Mononuclear cell (primary cell): ENCODE data around the gene ZNF319. TPM values are rescaled to one million over a fixed set of nuclear protein-coding genes. Genes with fewer than 3 reads are reported as not detected.

Experiments used
- H3K27me3 ChIP-seq: 2 replicates; pipeline ENCODE4 v1.6.0; 2011; ENCODE audit warnings: low read length, control low read depth; ENCODE audit not compliant: insufficient read depth
- H3K4me1 ChIP-seq: 2 replicates; pipeline ENCODE4 v1.5.1; 2011; ENCODE audit warnings: mild to moderate bottlenecking, low read length, control low read depth; ENCODE audit not compliant: insufficient read depth
- H3K4me3 ChIP-seq: 2 replicates; pipeline ENCODE4 v1.5.1; 2011; ENCODE audit warnings: mild to moderate bottlenecking, low read length, moderate library complexity
- H3K9me3 ChIP-seq: 2 replicates; pipeline ENCODE4 v1.5.1; 2011; ENCODE audit warnings: low read depth, mild to moderate bottlenecking, control low read depth, low read length
- total RNA-seq: library from RNA; depleted of rRNA; stranded (reverse); fragments of >200 nt; gene quantifications from one replicate; pipeline ENCODE4 v1.2.3, GENCODE V29; 2012

The ZNF319 gene
- total RNA-seq, 1 donor = 5.7 TPM

DNA sequence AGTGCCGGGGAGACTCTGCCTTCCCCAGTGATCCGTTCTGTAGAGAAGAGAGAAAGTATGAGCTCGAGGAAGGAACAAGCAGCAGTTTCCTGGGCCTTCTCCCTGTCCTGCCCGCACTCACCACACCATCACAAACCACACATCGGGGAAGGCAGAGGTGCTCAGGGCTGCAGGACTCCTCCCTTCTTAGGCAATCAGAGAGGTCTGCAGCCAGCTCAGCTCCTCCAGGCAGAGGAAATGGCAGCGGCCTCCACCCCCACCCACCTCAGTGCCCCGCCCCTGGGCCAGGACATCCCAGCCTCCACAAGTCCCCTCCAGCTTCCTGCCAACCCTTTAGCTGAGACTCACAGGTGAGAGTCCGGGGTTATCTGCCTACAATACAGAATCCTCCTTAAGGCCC lies 2.0 kb downstream of the ZNF319 start:
- H3K9me3 ChIP-seq = no peaks in the 10 kb centered on the region
- peaks cover 77% of the 10 kb centered on the region for H3K4me1 ChIP-seq
- H3K27me3 ChIP-seq = no peaks in the 10 kb centered on the region
- no peak overlapping the region for H3K4me3 ChIP-seq

DNA sequence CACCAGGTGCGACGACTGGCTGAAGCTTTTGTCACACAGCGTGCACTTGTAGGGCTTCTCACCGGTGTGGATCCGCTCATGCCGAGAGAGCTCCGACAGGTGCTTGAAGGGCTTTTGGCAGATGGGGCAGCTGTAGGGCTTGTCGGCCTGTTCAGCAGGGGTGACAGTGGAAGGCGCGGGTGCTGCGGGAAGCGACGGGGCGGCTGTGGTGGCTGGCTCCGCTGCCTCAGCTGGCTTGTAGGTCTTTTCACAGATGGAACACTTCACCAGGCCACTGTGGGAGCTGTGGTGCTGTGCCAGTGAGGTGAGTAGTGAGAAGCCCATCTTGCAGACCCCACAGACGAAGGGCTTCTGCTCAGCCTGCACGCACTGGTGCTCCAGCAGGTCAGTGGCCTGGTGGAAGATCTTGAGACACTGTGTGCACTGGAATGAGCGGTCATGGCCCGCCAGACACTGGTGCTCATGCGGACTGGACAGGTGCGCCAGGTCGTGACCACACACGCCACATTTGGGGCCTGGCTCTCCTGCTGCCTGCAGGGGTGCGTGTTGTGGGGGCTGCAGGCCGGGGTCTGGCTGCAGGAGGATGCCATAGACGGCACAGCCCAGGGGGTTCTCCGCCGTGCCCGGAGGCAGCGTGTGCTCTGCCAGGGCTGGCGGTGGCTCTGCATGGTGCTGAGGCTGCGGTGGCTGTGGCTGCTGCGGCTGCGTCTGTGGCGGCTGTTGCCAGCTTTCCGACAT lies 2.8 kb downstream of the ZNF319 start:
- Histone ChIP-seq H3K4me3 (no peak overlapping the region), H3K9me3 (no peaks in the 10 kb centered on the region), H3K27me3 (no peaks in the 10 kb centered on the region), H3K4me1 (peaks cover 75% of the 10 kb centered on the region)

DNA sequence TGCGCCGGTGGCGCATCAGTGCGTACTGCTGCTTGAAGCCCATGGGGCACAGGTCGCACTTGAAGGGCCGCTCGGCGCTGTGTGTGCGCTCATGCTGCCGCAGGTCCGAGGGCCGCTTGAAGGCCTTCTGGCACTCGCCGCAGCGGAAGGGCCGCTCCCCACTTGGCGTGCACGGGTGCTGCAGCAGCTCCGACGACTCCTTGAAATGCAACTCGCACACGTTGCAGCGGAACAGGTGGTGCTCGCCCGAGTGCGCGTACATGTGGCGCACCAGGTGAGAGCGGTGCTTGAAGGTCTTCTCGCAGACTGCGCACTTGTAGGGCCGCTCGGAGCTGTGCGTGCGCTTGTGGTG lies 3.3 kb downstream of the ZNF319 start:
- H3K4me1 ChIP-seq = peaks cover 73% of the 10 kb centered on the region
- H3K4me3 ChIP-seq = no peak overlapping the region
- no peaks in the 10 kb centered on the region for H3K9me3 ChIP-seq
- H3K27me3 ChIP-seq = no peaks in the 10 kb centered on the region

DNA sequence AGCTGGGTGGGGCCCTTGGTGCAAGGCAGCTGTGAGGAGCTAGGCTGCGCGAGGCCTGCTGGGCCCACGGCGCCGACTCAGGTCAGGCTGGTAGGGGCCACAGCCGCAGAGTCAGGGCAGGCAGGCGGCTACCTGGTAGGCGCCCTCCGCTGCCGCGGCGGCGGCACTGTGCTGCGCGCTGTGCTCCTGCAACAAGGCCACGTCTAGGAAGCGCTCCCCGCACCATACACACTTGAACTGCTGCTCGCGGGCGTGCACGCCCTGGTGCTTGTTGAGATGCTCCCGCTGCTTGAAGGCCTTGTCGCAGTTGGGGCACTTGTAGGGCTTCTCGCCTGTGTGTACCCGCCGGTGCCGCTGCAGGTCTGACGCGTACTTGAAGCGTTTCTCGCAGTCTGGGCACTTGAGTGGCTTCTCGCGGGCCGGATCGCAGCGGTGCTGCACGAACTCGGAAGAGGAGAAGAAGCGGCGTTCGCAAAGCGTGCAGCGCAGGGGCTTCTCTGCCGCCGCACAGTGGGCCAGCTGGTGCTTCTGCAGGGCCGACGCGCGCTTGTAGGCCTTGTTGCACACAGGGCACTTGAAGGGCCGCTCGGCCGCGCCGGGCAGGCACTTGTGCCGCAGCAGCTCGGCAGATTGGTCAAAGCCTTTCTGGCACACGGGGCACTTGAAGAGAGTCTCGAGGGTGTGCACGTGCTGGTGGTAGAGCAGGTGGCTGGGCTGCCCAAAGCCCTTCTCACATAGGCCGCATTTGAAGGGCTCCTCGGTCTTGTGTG lies 3.9 kb downstream of the ZNF319 start:
- Histone ChIP-seq H3K9me3 (no peaks in the 10 kb centered on the region), H3K27me3 (no peaks in the 10 kb centered on the region), H3K4me3 (no peak overlapping the region), H3K4me1 (peaks cover 67% of the 10 kb centered on the region)

DNA sequence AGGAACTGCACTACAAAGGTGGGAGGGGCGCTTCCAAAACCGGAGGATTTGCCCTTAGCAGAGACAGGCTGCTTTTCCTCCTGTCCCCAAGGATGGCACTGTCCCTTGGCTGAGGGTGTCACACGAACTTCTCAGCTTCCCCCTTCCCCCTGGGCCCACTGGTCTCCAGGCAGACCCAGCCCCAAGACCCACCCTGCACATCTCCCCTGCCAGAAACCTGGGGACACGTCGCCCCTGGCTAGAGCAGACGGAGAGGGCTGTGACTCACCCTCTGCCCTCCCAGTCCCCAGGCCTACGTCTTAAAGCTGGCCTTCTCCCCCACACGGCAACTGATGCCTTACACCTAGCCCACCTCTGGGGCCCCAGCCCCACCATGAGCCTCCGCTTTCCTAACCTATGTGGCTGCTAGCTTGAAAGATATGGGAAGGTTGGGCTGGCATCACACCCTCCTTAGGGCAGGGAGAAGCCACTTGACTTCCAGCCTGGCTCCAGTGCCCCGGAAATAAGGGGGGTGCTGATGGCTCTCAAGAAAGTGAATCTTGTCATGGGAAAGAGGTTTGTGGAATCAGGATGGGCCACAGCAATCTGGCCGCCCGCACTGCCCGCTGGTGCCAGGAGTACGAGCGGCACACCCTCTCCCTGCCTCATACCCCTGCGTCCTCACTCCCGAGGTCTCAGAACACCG lies 4.6 kb downstream of the ZNF319 start:
- Histone ChIP-seq H3K27me3 (no peaks in the 10 kb centered on the region), H3K4me1 (peaks cover 66% of the 10 kb centered on the region), H3K4me3 (no peak overlapping the region), H3K9me3 (no peaks in the 10 kb centered on the region)

DNA sequence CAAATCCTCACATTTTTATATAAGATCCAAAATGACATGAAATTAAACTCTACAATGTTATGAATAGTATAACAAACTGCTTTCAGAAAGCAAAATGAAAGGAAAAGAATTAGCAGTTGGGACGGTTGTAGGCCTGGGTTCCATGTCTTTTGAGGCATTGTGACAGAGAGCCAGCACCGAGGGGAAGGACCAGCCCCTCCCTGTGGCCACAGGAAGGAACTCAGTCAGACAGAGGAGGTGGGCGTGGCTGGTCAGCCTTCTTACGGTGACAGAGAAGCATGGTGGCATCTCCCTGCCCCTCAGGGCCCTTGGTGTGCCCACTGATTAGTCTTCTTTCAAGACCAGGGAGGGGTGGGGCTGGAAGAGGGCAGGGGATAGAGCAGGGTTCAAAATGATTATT lies 5.7 kb downstream of the ZNF319 start:
- Histone ChIP-seq H3K27me3 (no peaks in the 10 kb centered on the region), H3K4me3 (no peak overlapping the region), H3K9me3 (no peaks in the 10 kb centered on the region), H3K4me1 (peaks cover 64% of the 10 kb centered on the region)

DNA sequence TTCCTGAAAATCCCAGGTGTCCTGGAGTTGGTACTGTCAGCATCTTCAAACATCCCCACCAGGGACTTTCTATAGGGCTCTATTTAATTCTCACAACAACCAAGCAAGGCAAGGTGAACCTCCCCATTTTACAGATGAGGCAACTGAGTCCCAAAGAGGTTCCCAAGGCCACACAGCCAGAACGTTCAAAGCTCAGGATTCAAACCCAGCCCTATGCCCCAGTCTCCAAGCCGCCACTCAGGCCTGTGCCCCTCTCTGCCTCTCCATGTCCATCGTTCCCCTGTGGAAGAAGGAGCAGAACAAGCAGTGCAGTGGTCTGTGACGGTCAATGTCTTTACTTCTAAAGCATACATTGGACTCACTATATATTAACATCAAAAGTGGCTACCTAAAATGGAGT lies 6.1 kb downstream of the ZNF319 start:
- no peaks in the 10 kb centered on the region for H3K27me3 ChIP-seq
- no peak overlapping the region for H3K4me3 ChIP-seq
- no peaks in the 10 kb centered on the region for H3K9me3 ChIP-seq
- peaks cover 60% of the 10 kb centered on the region for H3K4me1 ChIP-seq

DNA sequence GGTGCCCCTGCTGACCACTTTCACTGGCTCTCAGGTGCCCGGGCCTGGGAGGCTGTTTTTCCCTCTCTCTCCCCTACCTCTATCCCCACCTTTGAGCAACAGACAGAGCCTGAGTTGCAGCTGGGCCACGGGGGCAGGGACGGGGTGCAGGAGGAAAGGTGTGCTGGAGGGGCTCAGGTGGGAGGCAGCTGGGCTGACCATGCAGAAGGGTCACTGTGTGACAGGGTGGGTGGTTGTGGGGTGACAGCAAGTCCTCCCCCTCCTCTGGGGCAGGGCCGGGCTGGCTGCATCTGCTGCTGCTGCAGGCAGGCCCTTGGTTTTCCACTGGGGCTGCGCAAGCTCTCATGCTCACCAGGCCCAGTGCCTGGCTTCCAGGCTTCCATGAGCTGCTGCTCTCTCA lies 6.6 kb downstream of the ZNF319 start:
- no peak overlapping the region for H3K4me3 ChIP-seq
- H3K9me3 ChIP-seq = no peaks in the 10 kb centered on the region
- peaks cover 55% of the 10 kb centered on the region for H3K4me1 ChIP-seq
- no peaks in the 10 kb centered on the region for H3K27me3 ChIP-seq

DNA sequence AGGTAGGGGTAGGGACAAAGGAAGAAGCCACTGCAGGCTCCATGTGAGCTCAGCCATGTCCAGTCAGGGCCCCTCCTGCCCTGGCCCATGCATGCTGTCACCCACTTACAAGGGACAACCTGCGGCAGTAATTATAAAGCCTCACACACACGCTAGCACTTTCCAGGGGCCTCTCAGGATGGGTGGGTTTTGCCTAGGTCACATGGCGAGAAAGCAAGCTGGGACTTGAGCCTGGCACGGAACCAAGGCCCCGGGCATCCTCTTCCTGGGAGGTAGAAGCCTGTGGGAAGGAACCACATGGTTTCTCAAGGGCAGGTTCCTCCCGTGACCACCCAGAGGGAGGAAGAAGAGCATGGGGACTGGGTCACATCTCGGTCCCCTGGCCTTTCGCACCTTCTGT lies 7.0 kb downstream of the ZNF319 start:
- Histone ChIP-seq H3K27me3 (no peaks in the 10 kb centered on the region), H3K4me3 (no peak overlapping the region), H3K4me1 (peaks cover 51% of the 10 kb centered on the region), H3K9me3 (no peaks in the 10 kb centered on the region)

DNA sequence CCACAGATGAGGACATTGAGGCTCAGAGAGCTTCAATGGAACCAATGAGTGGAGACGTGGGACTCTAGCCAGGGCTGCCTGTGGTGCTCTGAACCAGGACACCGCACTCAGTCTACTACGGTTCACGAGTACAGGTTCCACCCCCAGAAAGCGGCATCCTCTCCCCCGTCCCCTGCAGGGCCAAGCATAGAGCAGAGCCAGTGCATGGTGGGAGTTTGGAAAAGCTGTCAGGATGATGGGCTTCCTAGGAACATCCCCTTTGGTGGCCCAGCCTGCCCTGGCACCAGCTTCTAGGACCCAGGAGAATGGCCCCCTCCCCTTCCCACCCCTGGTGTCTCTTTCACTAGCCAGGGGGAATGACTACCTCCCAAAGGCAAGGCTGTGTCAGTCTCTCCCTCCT lies 8.4 kb downstream of the ZNF319 start:
- no peak overlapping the region for H3K4me3 ChIP-seq
- peaks cover 37% of the 10 kb centered on the region for H3K4me1 ChIP-seq
- H3K9me3 ChIP-seq = no peaks in the 10 kb centered on the region
- no peaks in the 10 kb centered on the region for H3K27me3 ChIP-seq

DNA sequence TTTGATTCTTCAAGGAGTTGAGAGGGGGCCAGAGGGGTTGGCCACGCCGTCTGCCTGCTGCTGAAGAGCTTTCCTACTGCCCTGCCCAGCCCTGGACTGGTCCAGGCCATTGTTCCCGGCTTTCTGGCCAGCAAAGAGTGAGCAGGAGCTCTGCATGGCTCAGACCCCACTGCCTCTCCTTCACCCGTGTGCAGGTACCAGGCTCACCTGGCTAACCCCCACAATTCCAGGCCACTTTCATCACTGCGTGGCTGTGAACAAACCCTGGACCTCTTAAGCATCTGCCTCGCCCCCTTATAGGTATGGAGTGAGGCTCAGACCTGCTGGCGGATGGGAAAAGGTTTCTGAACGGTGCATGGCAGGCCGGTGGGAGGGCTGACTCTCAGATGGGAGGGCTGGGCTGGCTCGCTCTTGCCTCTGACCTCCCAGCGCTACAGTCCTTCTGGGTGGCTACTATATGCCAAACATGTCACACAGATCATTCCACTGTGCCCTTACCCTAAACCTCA lies 8.9 kb downstream of the ZNF319 start:
- Histone ChIP-seq H3K27me3 (no peaks in the 10 kb centered on the region), H3K4me3 (no peak overlapping the region), H3K9me3 (no peaks in the 10 kb centered on the region), H3K4me1 (peaks cover 33% of the 10 kb centered on the region)

DNA sequence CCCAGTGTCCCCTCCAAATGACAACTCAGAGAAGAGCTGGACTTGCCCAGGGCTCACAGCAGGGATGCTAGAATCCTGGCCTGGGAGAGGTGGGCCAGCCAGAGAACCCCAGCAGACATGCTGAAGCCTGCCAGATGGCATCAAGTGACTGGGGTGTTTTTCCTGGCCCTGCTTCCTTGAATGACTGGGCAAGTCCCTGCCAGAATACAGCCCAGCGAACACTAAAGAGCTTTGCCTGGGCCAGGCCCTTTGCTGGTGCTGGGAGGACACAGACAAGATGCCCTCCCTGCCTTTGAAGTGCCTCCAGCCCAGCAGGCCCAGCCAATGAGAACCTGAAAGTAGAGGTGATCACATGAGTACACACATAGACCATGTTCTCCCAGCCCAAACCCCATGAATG lies 11.5 kb downstream of the ZNF319 start:
- Histone ChIP-seq H3K4me1 (peaks cover 19% of the 10 kb centered on the region), H3K9me3 (no peaks in the 10 kb centered on the region), H3K27me3 (no peaks in the 10 kb centered on the region), H3K4me3 (no peak overlapping the region)

DNA sequence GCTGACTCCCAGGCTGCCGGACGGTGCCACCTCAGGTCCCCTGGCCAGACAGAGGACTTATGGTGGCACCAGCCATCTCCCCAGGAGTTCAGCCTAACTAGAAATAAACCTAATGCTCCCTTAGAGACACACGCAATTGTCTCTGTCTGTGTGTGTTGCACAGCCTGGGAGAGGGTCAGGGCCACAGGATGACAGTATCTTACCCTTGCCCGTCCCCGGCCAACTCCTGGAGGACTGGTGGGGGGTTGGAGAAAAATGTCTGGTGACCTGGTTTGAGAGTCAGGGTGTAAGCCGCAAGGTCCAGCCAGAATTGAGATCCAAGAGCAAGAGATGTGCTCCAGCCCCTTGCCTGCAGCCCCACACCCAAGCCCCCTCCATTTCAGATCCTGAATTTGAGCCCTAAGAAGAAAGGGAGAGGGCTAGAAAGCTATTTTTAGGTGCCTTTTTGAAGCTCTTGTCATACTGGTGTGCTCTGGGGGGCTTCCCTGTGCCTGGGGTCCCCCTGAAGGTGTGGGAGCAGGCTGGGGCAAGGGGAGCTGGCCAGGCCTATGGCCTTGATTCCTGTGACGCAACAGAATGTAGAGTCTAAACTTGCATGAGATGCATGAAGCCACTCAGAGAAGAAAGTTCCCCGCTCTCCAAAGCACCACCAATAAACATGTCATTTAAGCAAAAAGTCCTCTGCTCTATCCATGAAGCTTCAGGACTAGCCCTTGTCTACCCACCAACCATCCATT lies 12.9 kb downstream of the ZNF319 start:
- Histone ChIP-seq H3K27me3 (no peaks in the 10 kb centered on the region), H3K4me3 (no peak overlapping the region), H3K9me3 (no peaks in the 10 kb centered on the region), H3K4me1 (peaks cover 13% of the 10 kb centered on the region)

DNA sequence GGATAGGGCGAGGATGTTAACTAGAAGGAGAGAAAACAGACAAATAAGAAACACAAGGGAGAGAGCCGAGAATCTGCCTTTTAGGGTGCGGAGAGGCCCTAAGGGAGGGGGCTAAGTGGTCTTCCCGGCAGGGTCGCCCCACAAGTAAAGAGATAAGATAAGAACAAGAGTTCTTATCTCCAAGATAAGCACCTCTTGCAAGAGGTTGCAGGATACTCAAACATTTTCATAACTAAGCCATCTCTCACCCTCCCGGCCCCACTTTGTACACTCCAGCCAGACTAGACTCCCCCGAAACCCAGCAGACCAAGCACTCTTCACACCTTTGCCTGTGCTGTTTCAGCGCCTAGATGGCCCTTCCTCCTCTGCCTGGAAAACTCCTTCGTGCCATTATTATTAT lies 14.3 kb downstream of the ZNF319 start:
- H3K4me3 ChIP-seq = no peak overlapping the region
- H3K27me3 ChIP-seq = no peaks in the 10 kb centered on the region
- H3K9me3 ChIP-seq = no peaks in the 10 kb centered on the region
- H3K4me1 ChIP-seq = peaks cover 13% of the 10 kb centered on the region
